IMR-90 (cell line): ENCODE data around the gene ERP27.

ENCODE experiments used
- CEBPB ChIP-seq: IDR thresholded peaks from 2 replicates; pipeline ENCODE4 v1.6.1; 2012; ENCODE audit warnings: low read depth, low read length, improper control_type of control experiment
- CTCF ChIP-seq: conservative IDR thresholded peaks from 2 replicates; pipeline ENCODE4 v1.5.1; 2012; ENCODE audit warnings: mild to moderate bottlenecking, low read depth, low read length, improper control_type of control experiment
- MAFK ChIP-seq: IDR thresholded peaks from 2 replicates; pipeline ENCODE4 v1.6.1; 2012; ENCODE audit warnings: low read depth, low read length, improper control_type of control experiment
- MAZ ChIP-seq: IDR thresholded peaks from 2 replicates; pipeline ENCODE4 v1.6.1; 2012; ENCODE audit warnings: low read depth, mild to moderate bottlenecking, low read length, improper control_type of control experiment, moderate library complexity, borderline replicate concordance
- MXI1 ChIP-seq: IDR thresholded peaks from 2 replicates; pipeline ENCODE4 v1.6.1; 2012; ENCODE audit warnings: low read depth, mild to moderate bottlenecking, low read length, moderate library complexity, borderline replicate concordance
- POLR2A ChIP-seq: IDR thresholded peaks from 2 replicates; pipeline ENCODE4 v1.6.1; 2012; ENCODE audit warnings: mild to moderate bottlenecking, low read depth, low read length
- RAD21 ChIP-seq: IDR thresholded peaks from 2 replicates; pipeline ENCODE4 v1.6.1; 2012; ENCODE audit warnings: low read length, improper control_type of control experiment
- RCOR1 ChIP-seq: IDR thresholded peaks from 2 replicates; pipeline ENCODE4 v1.6.1; 2012; ENCODE audit warnings: mild to moderate bottlenecking, low read length, improper control_type of control experiment; ENCODE audit not compliant: insufficient replicate concordance
- RFX5 ChIP-seq: IDR thresholded peaks from 2 replicates; pipeline ENCODE4 v1.8.0; 2012; ENCODE audit warnings: low read depth, mild to moderate bottlenecking, low read length, moderate library complexity
- SMC3 ChIP-seq: fragments of 150-350 bp; IDR thresholded peaks from 2 replicates; pipeline ENCODE4 v1.6.1; 2016; ENCODE audit warnings: low read depth, mild to moderate bottlenecking, antibody characterized with exemption, low read length, moderate library complexity

GRCh38 chr12:14868916-14869506 is 69.3 kb downstream of the ERP27 start:
- TF ChIP-seq CTCF (no peak), CEBPB (no peak), MAZ (no peak), RAD21 (no peak), POLR2A (no peak), SMC3 (no peak), MAFK (no peak), RFX5 (no peak), RCOR1 (no peak), MXI1 (no peak)
